Measurements from ENCODE around the gene TMEM63C. TPM values are rescaled to one million over a fixed set of nuclear protein-coding genes. Genes with fewer than 3 reads are reported as not detected.
"Not testable (repeated sequence)": the region's sequence is repeated elsewhere in the genome, so short reads cannot be mapped to it uniquely, and the experiment has no call there.

The TMEM63C gene
- total and polyA plus RNA-seq, 2 donors: 0.24 to 0.64 TPM

GRCh38 chr14:77154421-77154820 lies 27.2 kb upstream of the TMEM63C start:
- DNase-seq (ENCODE audit: low read depth in 6 of 9, low spot score in 9 of 9): no peak
- H3K27me3 ChIP-seq (ENCODE audit: control insufficient read depth in 2 of 2, insufficient read depth in 1 of 2, low read length in 1 of 2): peaks cover 0 to 38% of the 10 kb centered on the region in 2 donors

GRCh38 chr14:77155083-77155482 lies 26.5 kb upstream of the TMEM63C start:
- Histone ChIP-seq H3K4me1 (ENCODE audit: control insufficient read depth in 2 of 2, insufficient read depth in 2 of 2, low read length in 2 of 2) (no peaks in the 10 kb centered on the region), H3K9me3 (ENCODE audit: control insufficient read depth in 2 of 2, insufficient read depth in 1 of 2, low read length in 1 of 2) (no peaks in the 10 kb centered on the region), H3K4me3 (ENCODE audit: low read length in 2 of 2) (no peak overlapping the region), H3K36me3 (ENCODE audit: control insufficient read depth in 2 of 2, insufficient read depth in 2 of 2, low read length in 1 of 2) (no peaks in the 10 kb centered on the region), H3K27me3 (ENCODE audit: control insufficient read depth in 2 of 2, insufficient read depth in 1 of 2, low read length in 1 of 2) (peaks cover 0 to 38% of the 10 kb centered on the region in 2 donors), H3K27ac (ENCODE audit: low read depth in 1 of 2, low read length in 1 of 2) (no peak overlapping the region)
- 88% methylated on average over 2 of the region's 2 CpGs for WGBS
- no peak for DNase-seq (ENCODE audit: low read depth in 6 of 9, low spot score in 9 of 9)

More at GRCh38 chr14:77154421-77154820, 27.2 kb upstream of the TMEM63C start:
- Histone ChIP-seq H3K27ac (ENCODE audit: low read depth in 1 of 2, low read length in 1 of 2) (no peak overlapping the region), H3K4me3 (ENCODE audit: low read length in 2 of 2) (no peak overlapping the region), H3K36me3 (ENCODE audit: control insufficient read depth in 2 of 2, insufficient read depth in 2 of 2, low read length in 1 of 2) (no peaks in the 10 kb centered on the region), H3K4me1 (ENCODE audit: control insufficient read depth in 2 of 2, insufficient read depth in 2 of 2, low read length in 2 of 2) (no peaks in the 10 kb centered on the region), H3K9me3 (ENCODE audit: control insufficient read depth in 2 of 2, insufficient read depth in 1 of 2, low read length in 1 of 2) (no peaks in the 10 kb centered on the region)
- 86% methylated on average over 7 of the region's 7 CpGs for WGBS

GRCh38 chr14:77157740-77158139 lies 23.9 kb upstream of the TMEM63C start:
- Histone ChIP-seq H3K27me3 (ENCODE audit: control insufficient read depth in 2 of 2, insufficient read depth in 1 of 2, low read length in 1 of 2) (peaks cover 0 to 38% of the 10 kb centered on the region in 2 donors), H3K9me3 (ENCODE audit: control insufficient read depth in 2 of 2, insufficient read depth in 1 of 2, low read length in 1 of 2) (no peaks in the 10 kb centered on the region), H3K36me3 (ENCODE audit: control insufficient read depth in 2 of 2, insufficient read depth in 2 of 2, low read length in 1 of 2) (no peaks in the 10 kb centered on the region), H3K27ac (ENCODE audit: low read depth in 1 of 2, low read length in 1 of 2) (no peak overlapping the region), H3K4me1 (ENCODE audit: control insufficient read depth in 2 of 2, insufficient read depth in 2 of 2, low read length in 2 of 2) (no peaks in the 10 kb centered on the region), H3K4me3 (ENCODE audit: low read length in 2 of 2) (no peak overlapping the region)
- 68% methylated on average over 11 of the region's 11 CpGs for WGBS
- no peak for DNase-seq (ENCODE audit: low read depth in 6 of 9, low spot score in 9 of 9)

- Histone ChIP-seq H3K9me3 (ENCODE audit: control insufficient read depth in 2 of 2, insufficient read depth in 1 of 2, low read length in 1 of 2) (no peaks in the 10 kb centered on the region), H3K27me3 (ENCODE audit: control insufficient read depth in 2 of 2, insufficient read depth in 1 of 2, low read length in 1 of 2) (peaks cover 0 to 38% of the 10 kb centered on the region in 2 donors), H3K27ac (ENCODE audit: low read depth in 1 of 2, low read length in 1 of 2) (no peak overlapping the region), H3K4me3 (ENCODE audit: low read length in 2 of 2) (no peak overlapping the region), H3K36me3 (ENCODE audit: control insufficient read depth in 2 of 2, insufficient read depth in 2 of 2, low read length in 1 of 2) (no peaks in the 10 kb centered on the region), H3K4me1 (ENCODE audit: control insufficient read depth in 2 of 2, insufficient read depth in 2 of 2, low read length in 2 of 2) (no peaks in the 10 kb centered on the region)
- 26% methylated on average over 18 of the region's 18 CpGs for WGBS
- DNase-seq (ENCODE audit: low read depth in 6 of 9, low spot score in 9 of 9): no peak
Observed at GRCh38 chr14:77158175-77158881, 23.3 kb upstream of the TMEM63C start.

GRCh38 chr14:77158882-77159255 lies 22.7 kb upstream of the TMEM63C start:
- no peaks in the 10 kb centered on the region for H3K36me3 ChIP-seq (ENCODE audit: control insufficient read depth in 2 of 2, insufficient read depth in 2 of 2, low read length in 1 of 2)
- DNase-seq (ENCODE audit: low read depth in 6 of 9, low spot score in 9 of 9): no peak
- peaks cover 0 to 35% of the 10 kb centered on the region in 2 donors for H3K27me3 ChIP-seq (ENCODE audit: control insufficient read depth in 2 of 2, insufficient read depth in 1 of 2, low read length in 1 of 2)
- no peak overlapping the region for H3K27ac ChIP-seq (ENCODE audit: low read depth in 1 of 2, low read length in 1 of 2)
- H3K4me1 ChIP-seq (ENCODE audit: control insufficient read depth in 2 of 2, insufficient read depth in 2 of 2, low read length in 2 of 2): no peaks in the 10 kb centered on the region
- H3K4me3 ChIP-seq (ENCODE audit: low read length in 2 of 2): no peak overlapping the region
- H3K9me3 ChIP-seq (ENCODE audit: control insufficient read depth in 2 of 2, insufficient read depth in 1 of 2, low read length in 1 of 2): no peaks in the 10 kb centered on the region
- 97% methylated on average over 2 of the region's 2 CpGs for WGBS

- WGBS: 86% methylated on average over 4 of the region's 4 CpGs
Observed at GRCh38 chr14:77161011-77161410, 20.6 kb upstream of the TMEM63C start.

GRCh38 chr14:77170045-77170444 lies 11.6 kb upstream of the TMEM63C start:
- Histone ChIP-seq H3K27me3 (ENCODE audit: control insufficient read depth in 2 of 2, insufficient read depth in 1 of 2, low read length in 1 of 2) (no peaks in the 10 kb centered on the region), H3K4me1 (ENCODE audit: control insufficient read depth in 2 of 2, insufficient read depth in 2 of 2, low read length in 2 of 2) (no peaks in the 10 kb centered on the region), H3K9me3 (ENCODE audit: control insufficient read depth in 2 of 2, insufficient read depth in 1 of 2, low read length in 1 of 2) (no peaks in the 10 kb centered on the region), H3K4me3 (ENCODE audit: low read length in 2 of 2) (no peak overlapping the region), H3K27ac (ENCODE audit: low read depth in 1 of 2, low read length in 1 of 2) (no peak overlapping the region), H3K36me3 (ENCODE audit: control insufficient read depth in 2 of 2, insufficient read depth in 2 of 2, low read length in 1 of 2) (no peaks in the 10 kb centered on the region)
- WGBS: 81% methylated on average over 3 of the region's 3 CpGs
- DNase-seq (ENCODE audit: low read depth in 6 of 9, low spot score in 9 of 9): no peak

More at GRCh38 chr14:77161011-77161410, 20.6 kb upstream of the TMEM63C start:
- no peak for DNase-seq (ENCODE audit: low read depth in 6 of 9, low spot score in 9 of 9)
- H3K36me3 ChIP-seq (ENCODE audit: control insufficient read depth in 2 of 2, insufficient read depth in 2 of 2, low read length in 1 of 2): no peaks in the 10 kb centered on the region
- H3K27me3 ChIP-seq (ENCODE audit: control insufficient read depth in 2 of 2, insufficient read depth in 1 of 2, low read length in 1 of 2): peaks cover 0 to 23% of the 10 kb centered on the region in 2 donors
- no peak overlapping the region for H3K4me3 ChIP-seq (ENCODE audit: low read length in 2 of 2)
- H3K4me1 ChIP-seq (ENCODE audit: control insufficient read depth in 2 of 2, insufficient read depth in 2 of 2, low read length in 2 of 2): no peaks in the 10 kb centered on the region
- H3K9me3 ChIP-seq (ENCODE audit: control insufficient read depth in 2 of 2, insufficient read depth in 1 of 2, low read length in 1 of 2): no peaks in the 10 kb centered on the region
- H3K27ac ChIP-seq (ENCODE audit: low read depth in 1 of 2, low read length in 1 of 2): no peak overlapping the region

GRCh38 chr14:77172916-77173315 lies 8.7 kb upstream of the TMEM63C start:
- no peak overlapping the region for H3K4me3 ChIP-seq (ENCODE audit: low read length in 2 of 2)
- 92% methylated on average over 5 of the region's 5 CpGs for WGBS
- no peak overlapping the region for H3K27ac ChIP-seq (ENCODE audit: low read depth in 1 of 2, low read length in 1 of 2)
- peaks cover 0 to 2% of the 10 kb centered on the region in 2 donors for H3K27me3 ChIP-seq (ENCODE audit: control insufficient read depth in 2 of 2, insufficient read depth in 1 of 2, low read length in 1 of 2)
- no peak for DNase-seq (ENCODE audit: low read depth in 6 of 9, low spot score in 9 of 9)
- no peaks in the 10 kb centered on the region for H3K9me3 ChIP-seq (ENCODE audit: control insufficient read depth in 2 of 2, insufficient read depth in 1 of 2, low read length in 1 of 2)
- H3K36me3 ChIP-seq (ENCODE audit: control insufficient read depth in 2 of 2, insufficient read depth in 2 of 2, low read length in 1 of 2): no peaks in the 10 kb centered on the region
- H3K4me1 ChIP-seq (ENCODE audit: control insufficient read depth in 2 of 2, insufficient read depth in 2 of 2, low read length in 2 of 2): no peaks in the 10 kb centered on the region

- not testable (repeated sequence) for H3K36me3 ChIP-seq (ENCODE audit: control insufficient read depth in 2 of 2, insufficient read depth in 2 of 2, low read length in 1 of 2); H3K9me3 ChIP-seq (ENCODE audit: control insufficient read depth in 2 of 2, insufficient read depth in 1 of 2, low read length in 1 of 2); H3K4me3 ChIP-seq (ENCODE audit: low read length in 2 of 2); H3K4me1 ChIP-seq (ENCODE audit: control insufficient read depth in 2 of 2, insufficient read depth in 2 of 2, low read length in 2 of 2); H3K27ac ChIP-seq (ENCODE audit: low read depth in 1 of 2, low read length in 1 of 2); DNase-seq (ENCODE audit: low read depth in 6 of 9, low spot score in 9 of 9); H3K27me3 ChIP-seq (ENCODE audit: control insufficient read depth in 2 of 2, insufficient read depth in 1 of 2, low read length in 1 of 2)
- WGBS: 96% methylated on average over 9 of the region's 9 CpGs
Observed at GRCh38 chr14:77173911-77174617, 7.5 kb upstream of the TMEM63C start.

Data from thymus (tissue), 11 donors.